Body of pancreas (tissue), 4 donors: ENCODE data around the gene VAV2. TPM values are rescaled to one million over a fixed set of nuclear protein-coding genes. Genes with fewer than 3 reads are reported as not detected.

ENCODE experiments used
- ATAC-seq: fragments of 150-250 bp; one replicate; pipeline ENCODE4 v1.9.1; 2016
- DNase-seq, 4 donors: peaks; one replicate each; pipeline ENCODE4 v3.0.0-alpha.2; 2019
- H3K27ac ChIP-seq, 4 donors: fragments of 200-600 bp; sonication (generic); 1 replicate in 3 of 4; 2 replicates in 1 of 4; pipeline versions ENCODE4 v1.5.1 to v1.6.1; 2016 to 2019; ENCODE audit warnings: mild to moderate bottlenecking in 1 of 4, mixed read lengths in 1 of 4, moderate library complexity in 1 of 4
- H3K27me3 ChIP-seq, 2 donors: fragments of 200-600 bp; sonication (generic); one replicate each; pipeline ENCODE4 v1.6.0; 2016; ENCODE audit warnings: mild to moderate bottlenecking in 1 of 2
- H3K36me3 ChIP-seq, 2 donors: fragments of 200-600 bp; sonication (generic); replicated peaks in 1 of 2; 2 replicates each; pipeline ENCODE4 v1.5.1; 2016; ENCODE audit warnings: low read depth in 2 of 2; ENCODE audit not compliant: insufficient read depth in 1 of 2
- H3K4me1 ChIP-seq: fragments of 200-600 bp; sonication (generic); one replicate; pipeline ENCODE4 v1.6.0; 2016
- H3K4me3 ChIP-seq, 2 donors: fragments of 200-600 bp; sonication (generic); 1 replicate in 1 of 2; 2 replicates in 1 of 2; pipeline ENCODE4 v1.5.1; 2016 to 2019
- H3K9me3 ChIP-seq, 3 donors: fragments of 200-600 bp; sonication (generic); 1 replicate in 2 of 3; 2 replicates in 1 of 3; pipeline ENCODE4 v1.5.1; 2016
- CTCF ChIP-seq, 7 experiments: fragments of 450-650 bp in 4 of 7; fragments of 200-600 bp in 3 of 7; sonication (generic) in 3 of 7; IDR thresholded peaks; one replicate each; pipeline ENCODE4 v1.5.1; 2016 to 2019; ENCODE audit warnings: antibody characterized with exemption in 7 of 7
- POLR2A ChIP-seq, 3 donors: fragments of 450-650 bp; IDR thresholded peaks; one replicate each; pipeline ENCODE4 v1.6.1; 2016; ENCODE audit warnings: antibody characterized with exemption in 3 of 3, mild to moderate bottlenecking in 2 of 3
- WGBS, 2 donors: methylation state at CpG; one replicate each; pipeline ENCODE4 v1.1.5; 2017; 5-methylcytosine and 5-hydroxymethylcytosine counted together
- intact Hi-C: fragments of 100-400 bp; cut with DNase I; formaldehyde crosslinking; loops from one replicate; pipeline ENCODE4 v1.15.1; 2023
- total RNA-seq, 2 donors: library from RNA; depleted of rRNA; stranded (reverse); fragments of >200 nt; gene quantifications; one replicate each; pipeline ENCODE4 v1.1.0, GENCODE V29; 2016

VAV2 gene
- total RNA-seq, 2 donors from 2014 or later = 31.6 to 32.3 TPM

GRCh38 chr9:133981589-133981957, 10.6 kb downstream of the VAV2 start:
- intact Hi-C loops = no loop called here
- WGBS, 2 donors = 87 to 89% methylated on average over 13 to 14 of the region's 14 CpGs

GRCh38 chr9:133980864-133981588, 11.1 kb downstream of the VAV2 start:
- TF ChIP-seq CTCF (IDR thresholded peaks at IDR 0.05) = no peak
- TF ChIP-seq POLR2A (IDR thresholded peaks at IDR 0.05) = no peak
- WGBS, 2 donors = 54 to 71% methylated on average over 16 to 25 of the region's 25 CpGs
- H3K9me3 ChIP-seq = no peaks in the 10 kb centered on the region
- DNase-seq (peak in 1 of 4 donors; percentile 49), ATAC-seq (no peak)
- H3K4me3 ChIP-seq = no peak overlapping the region
- peaks cover 87% of the 10 kb centered on the region for H3K4me1 ChIP-seq
- no peaks in the 10 kb centered on the region for H3K36me3 ChIP-seq
- peak overlapping the region; percentile 84 to 93 (median 86) for H3K27ac ChIP-seq
- intact Hi-C loops = no loop called here
- no peaks in the 10 kb centered on the region for H3K27me3 ChIP-seq

More at GRCh38 chr9:133981589-133981957, 10.6 kb downstream of the VAV2 start:
- no peaks in the 10 kb centered on the region for H3K27me3 ChIP-seq
- no peak for DNase-seq
- H3K4me3 ChIP-seq = no peak overlapping the region
- TF ChIP-seq POLR2A (IDR thresholded peaks at IDR 0.05) = no peak
- no peak for TF ChIP-seq CTCF (IDR thresholded peaks at IDR 0.05)
- peaks cover 84% of the 10 kb centered on the region for H3K4me1 ChIP-seq
- peak overlapping the region in 3 of 4 donors; percentile 86 to 93 (median 87) for H3K27ac ChIP-seq
- H3K36me3 ChIP-seq = no peaks in the 10 kb centered on the region
- ATAC-seq = no peak
- no peaks in the 10 kb centered on the region for H3K9me3 ChIP-seq

- Histone ChIP-seq H3K27ac (peak overlapping the region; percentile 84 to 93 (median 86)), H3K27me3 (no peaks in the 10 kb centered on the region), H3K36me3 (no peaks in the 10 kb centered on the region), H3K9me3 (no peaks in the 10 kb centered on the region), H3K4me1 (peaks cover 87% of the 10 kb centered on the region), H3K4me3 (no peak overlapping the region)
- ATAC-seq (peak; percentile 66), DNase-seq (peak; percentile 72 to 87 (median 84))
- intact Hi-C loops = no loop called here
- 21 to 34% methylated on average over 17 to 19 of the region's 22 CpGs for WGBS, 2 donors
- TF ChIP-seq CTCF (IDR thresholded peaks at IDR 0.05) = peak in 1 of 7 experiments; percentile 17
- TF ChIP-seq POLR2A (IDR thresholded peaks at IDR 0.05) = peak in 1 of 3 donors; percentile 5
Measured at GRCh38 chr9:133979921-133980863, 11.9 kb downstream of the VAV2 start.

GRCh38 chr9:133979273-133979920, 12.7 kb downstream of the VAV2 start:
- Histone ChIP-seq H3K4me3 (no peak overlapping the region), H3K36me3 (no peaks in the 10 kb centered on the region), H3K4me1 (peaks cover 87% of the 10 kb centered on the region), H3K27me3 (no peaks in the 10 kb centered on the region), H3K9me3 (no peaks in the 10 kb centered on the region), H3K27ac (peak overlapping the region; percentile 84 to 93 (median 86))
- peak; percentile 35 for ATAC-seq
- 25 to 46% methylated on average over 3 to 37 of the region's 37 CpGs for WGBS, 2 donors
- intact Hi-C loops = no loop called here
- TF ChIP-seq CTCF (IDR thresholded peaks at IDR 0.05) (no peak), POLR2A (IDR thresholded peaks at IDR 0.05) (peak in 1 of 3 donors; percentile 13)
- DNase-seq = peak in 3 of 4 donors; percentile 54 to 69 (median 56)
